SJSA1 (cell line): ENCODE results near the gene TLCD1. TPM values are rescaled to one million over a fixed set of nuclear protein-coding genes. Genes with fewer than 3 reads are reported as not detected.
"Not testable (repeated sequence)": the region's sequence is repeated elsewhere in the genome, so short reads cannot be mapped to it uniquely, and the experiment has no call there.

ENCODE experiments used
- DNase-seq, 2 experiments: peaks; one replicate each; pipeline ENCODE4 v3.0.0-alpha.2; 2015 to 2020; ENCODE audit warnings: low spot score in 2 of 2, low read depth in 1 of 2
- H3K27ac ChIP-seq: fragments of 250-450 bp; sonication (Bioruptor Pico); 2 replicates; pipeline ENCODE4 v1.5.1; 2020; ENCODE audit warnings: mild to moderate bottlenecking, moderate library complexity
- H3K27me3 ChIP-seq: fragments of 250-450 bp; sonication (Bioruptor Pico); replicated peaks from 2 replicates; pipeline ENCODE4 v1.5.1; 2020; ENCODE audit warnings: mild to moderate bottlenecking, moderate library complexity
- H3K36me3 ChIP-seq: fragments of 250-450 bp; sonication (Bioruptor Pico); 2 replicates; pipeline ENCODE4 v1.5.1; 2020; ENCODE audit warnings: mild to moderate bottlenecking
- H3K4me1 ChIP-seq: fragments of 250-450 bp; sonication (Bioruptor Pico); replicated peaks from 2 replicates; pipeline ENCODE4 v1.6.1; 2021; ENCODE audit warnings: mild to moderate bottlenecking
- H3K4me3 ChIP-seq: fragments of 250-450 bp; sonication (Bioruptor Pico); 2 replicates; pipeline ENCODE4 v1.5.1; 2020; ENCODE audit warnings: mild to moderate bottlenecking
- H3K9me3 ChIP-seq: fragments of 250-450 bp; sonication (Bioruptor Pico); replicated peaks from 2 replicates; pipeline ENCODE4 v1.5.1; 2020; ENCODE audit warnings: mild to moderate bottlenecking
- total RNA-seq: library from RNA; depleted of rRNA; stranded (reverse); fragments of >200 nt; shearing (Covaris generic); gene quantifications from 2 replicates; pipeline ENCODE4 v1.2.3, GENCODE V29; 2014

The TLCD1 gene
- total RNA-seq, 1 experiment from 2014 or later: 1.6 TPM

- Histone ChIP-seq H3K36me3 (peaks cover 39% of the 10 kb centered on the region), H3K9me3 (no peaks in the 10 kb centered on the region), H3K4me3 (peak overlapping the region; percentile 59), H3K27ac (no peak overlapping the region), H3K27me3 (no peaks in the 10 kb centered on the region), H3K4me1 (peaks cover 46% of the 10 kb centered on the region)
- peak; percentile 93 to 97 for DNase-seq
Measured at GRCh38 chr17:28726627-28727491, 826 bp upstream of the TLCD1 start.

DNA sequence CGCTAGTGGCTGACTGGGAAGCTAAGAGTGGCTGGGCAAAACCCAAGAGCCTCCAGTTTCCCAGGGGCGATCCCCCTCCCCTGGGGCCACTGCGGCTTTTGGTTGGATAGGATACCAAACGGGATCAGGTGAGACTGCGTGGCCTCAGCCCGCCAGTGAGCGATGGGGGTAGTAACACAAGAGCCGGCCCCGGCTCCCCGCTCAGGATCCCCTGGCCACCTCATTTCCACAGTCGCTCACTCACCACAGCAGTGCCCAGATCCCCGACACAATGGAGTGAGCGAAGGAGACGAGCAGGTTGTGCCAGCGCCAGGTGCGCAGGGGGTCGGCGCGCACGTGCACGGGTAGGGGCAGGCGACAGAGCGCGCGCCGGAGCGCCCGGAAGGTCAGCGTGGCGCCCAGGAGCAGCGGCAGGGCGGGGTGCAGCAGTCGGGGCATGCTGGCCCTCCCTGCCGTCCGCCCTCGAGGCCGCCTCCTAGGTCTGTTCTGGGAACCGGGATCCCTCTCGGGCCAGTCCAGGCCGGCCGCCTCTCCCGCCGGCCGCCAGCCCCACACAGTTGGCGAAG is 290 bp downstream of the TLCD1 start:
- no peaks in the 10 kb centered on the region for H3K27me3 ChIP-seq
- peak; percentile 85 to 88 for DNase-seq
- peaks cover 52% of the 10 kb centered on the region for H3K4me1 ChIP-seq
- peaks cover 50% of the 10 kb centered on the region for H3K36me3 ChIP-seq
- peak overlapping the region; percentile 24; the same call in 1 of the 2 replicates for H3K27ac ChIP-seq
- no peaks in the 10 kb centered on the region for H3K9me3 ChIP-seq
- peak overlapping the region; percentile 59 for H3K4me3 ChIP-seq

GRCh38 chr17:28725166-28725659 is 820 bp downstream of the TLCD1 start:
- Histone ChIP-seq H3K27ac (no peak overlapping the region), H3K9me3 (no peaks in the 10 kb centered on the region), H3K36me3 (peaks cover 55% of the 10 kb centered on the region), H3K4me3 (peak overlapping the region; percentile 59), H3K4me1 (peaks cover 52% of the 10 kb centered on the region), H3K27me3 (no peaks in the 10 kb centered on the region)
- peak in 1 of 2 experiments; percentile 46 for DNase-seq

DNA sequence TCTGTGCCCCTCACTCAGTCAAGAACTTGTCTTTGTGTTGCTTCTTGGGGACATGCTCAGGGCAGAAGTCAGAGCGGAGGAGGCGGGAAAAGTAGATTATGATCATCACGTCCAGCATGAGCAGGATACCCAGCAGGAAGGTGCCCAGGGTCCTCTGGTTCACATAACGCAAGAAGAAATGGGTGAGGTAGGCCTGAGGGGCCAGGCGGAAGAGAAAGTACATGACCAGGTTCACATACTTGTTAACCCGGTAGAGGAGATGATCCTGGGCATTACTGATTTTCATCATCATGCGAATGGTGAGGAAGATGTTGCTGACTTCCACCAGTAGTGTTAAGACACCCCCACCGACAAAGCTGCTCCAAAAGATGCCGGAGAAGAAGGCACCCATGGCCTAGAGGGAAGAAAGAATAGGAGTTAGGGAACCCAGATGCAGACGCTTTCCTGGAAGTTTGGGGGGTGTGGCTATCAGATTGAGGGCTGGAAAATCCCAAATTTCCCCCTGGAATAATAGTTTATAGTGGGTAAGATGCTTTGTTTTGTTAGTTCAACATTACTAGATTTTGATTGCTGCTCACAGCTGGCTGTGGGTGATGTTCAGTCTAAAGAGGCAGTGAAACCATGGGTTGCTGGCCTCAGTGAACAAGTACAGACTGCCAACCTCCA is 1.4 kb downstream of the TLCD1 start:
- peaks cover 52% of the 10 kb centered on the region for H3K4me1 ChIP-seq
- no peak overlapping the region for H3K27ac ChIP-seq
- H3K27me3 ChIP-seq: no peaks in the 10 kb centered on the region
- H3K9me3 ChIP-seq: no peaks in the 10 kb centered on the region
- peaks cover 59% of the 10 kb centered on the region for H3K36me3 ChIP-seq
- H3K4me3 ChIP-seq: no peak overlapping the region
- no peak for DNase-seq

DNA sequence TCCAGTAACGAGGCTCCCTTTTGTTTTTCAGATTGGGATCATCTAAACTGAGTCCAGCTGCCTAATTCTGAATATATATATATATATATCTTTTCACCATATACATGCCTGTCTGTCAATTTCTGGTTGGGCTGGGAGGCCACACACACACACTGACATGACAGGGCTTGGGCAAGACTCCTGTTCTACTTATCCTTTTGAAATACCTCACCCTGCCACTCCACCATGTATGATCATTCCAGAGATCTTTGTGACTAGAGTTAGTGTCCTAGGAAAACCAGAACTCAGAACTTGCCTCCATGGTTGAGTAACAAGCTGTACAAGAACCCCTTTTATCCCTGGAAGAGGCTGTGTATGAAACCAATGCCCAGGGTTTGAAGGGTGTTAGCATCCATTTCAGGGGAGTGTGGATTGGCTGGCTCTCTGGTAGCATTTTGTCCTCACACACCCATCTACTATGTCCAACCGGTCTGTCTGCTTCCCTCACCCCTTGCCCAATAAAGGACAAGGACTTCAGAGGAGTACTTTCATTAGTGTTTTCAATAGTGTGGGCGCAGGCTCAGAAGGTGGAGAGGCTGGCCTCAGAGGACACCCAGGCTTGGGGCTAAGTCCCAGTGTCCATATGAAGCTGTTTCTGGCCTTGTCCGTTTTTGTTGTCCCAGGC is 2.1 kb downstream of the TLCD1 start:
- not testable (repeated sequence) for H3K27ac ChIP-seq, DNase-seq, H3K27me3 ChIP-seq, H3K9me3 ChIP-seq, H3K4me3 ChIP-seq
- Histone ChIP-seq H3K36me3 (peaks cover 59% of the 10 kb centered on the region), H3K4me1 (peaks cover 53% of the 10 kb centered on the region)

GRCh38 chr17:28723159-28723835 is 2.7 kb downstream of the TLCD1 start:
- no peaks in the 10 kb centered on the region for H3K9me3 ChIP-seq
- peaks cover 57% of the 10 kb centered on the region for H3K4me1 ChIP-seq
- no peak overlapping the region for H3K27ac ChIP-seq
- no peaks in the 10 kb centered on the region for H3K27me3 ChIP-seq
- no peak for DNase-seq
- no peak overlapping the region for H3K4me3 ChIP-seq
- peaks cover 59% of the 10 kb centered on the region for H3K36me3 ChIP-seq

GRCh38 chr17:28722417-28723158 is 3.4 kb downstream of the TLCD1 start:
- Histone ChIP-seq H3K36me3 (peaks cover 59% of the 10 kb centered on the region), H3K4me3 (no peak overlapping the region), H3K27me3 (no peaks in the 10 kb centered on the region), H3K9me3 (no peaks in the 10 kb centered on the region), H3K27ac (no peak overlapping the region), H3K4me1 (peaks cover 50% of the 10 kb centered on the region)
- DNase-seq: no peak

- H3K36me3 ChIP-seq: peaks cover 75% of the 10 kb centered on the region
- DNase-seq, H3K27me3 ChIP-seq, H3K27ac ChIP-seq, H3K9me3 ChIP-seq: not testable (repeated sequence)
- peak overlapping the region; percentile 77 for H3K4me3 ChIP-seq
- peaks cover 42% of the 10 kb centered on the region for H3K4me1 ChIP-seq
Measured at GRCh38 chr17:28720997-28721329, 5.1 kb downstream of the TLCD1 start.

DNA sequence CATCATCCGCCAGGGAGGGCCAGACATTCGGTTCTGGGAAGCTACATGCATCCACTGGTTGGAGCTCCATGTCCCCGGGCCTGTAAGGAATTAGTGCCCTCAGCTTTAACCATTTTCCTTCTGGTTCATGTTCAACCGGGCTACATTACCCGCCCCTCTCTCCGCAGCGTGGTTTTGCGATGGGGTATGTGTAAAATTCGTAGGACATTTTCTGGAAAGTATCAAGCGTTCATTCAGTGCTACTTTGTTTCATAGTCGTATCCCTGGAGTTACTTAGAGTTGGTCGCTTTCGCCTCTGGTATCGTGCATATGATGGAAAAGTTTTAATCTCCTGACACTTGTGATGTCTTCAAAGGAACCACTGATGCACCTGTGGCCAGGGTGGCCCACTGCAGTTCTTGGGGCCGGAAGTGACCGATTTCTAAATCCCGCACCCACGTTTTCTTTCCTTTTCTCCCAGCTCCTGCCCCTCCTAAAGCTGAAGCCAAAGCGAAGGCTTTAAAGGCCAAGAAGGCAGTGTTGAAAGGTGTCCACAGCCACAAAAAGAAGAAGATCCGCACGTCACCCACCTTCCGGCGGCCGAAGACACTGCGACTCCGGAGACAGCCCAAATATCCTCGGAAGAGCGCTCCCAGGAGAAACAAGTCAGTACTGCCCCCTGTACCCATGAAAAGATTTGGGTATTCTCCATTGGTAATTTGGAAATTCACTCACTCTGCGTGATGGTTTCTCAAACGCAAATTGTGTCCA is 5.6 kb downstream of the TLCD1 start:
- Histone ChIP-seq H3K9me3 (no peaks in the 10 kb centered on the region), H3K4me3 (peak overlapping the region; percentile 77), H3K36me3 (peaks cover 76% of the 10 kb centered on the region), H3K27ac (peak overlapping the region; percentile 89), H3K4me1 (peaks cover 42% of the 10 kb centered on the region), H3K27me3 (no peaks in the 10 kb centered on the region)
- no peak for DNase-seq

GRCh38 chr17:28719021-28719433 is 7.0 kb downstream of the TLCD1 start:
- DNase-seq: peak in 1 of 2 experiments; percentile 85
- peaks cover 76% of the 10 kb centered on the region for H3K36me3 ChIP-seq

DNA sequence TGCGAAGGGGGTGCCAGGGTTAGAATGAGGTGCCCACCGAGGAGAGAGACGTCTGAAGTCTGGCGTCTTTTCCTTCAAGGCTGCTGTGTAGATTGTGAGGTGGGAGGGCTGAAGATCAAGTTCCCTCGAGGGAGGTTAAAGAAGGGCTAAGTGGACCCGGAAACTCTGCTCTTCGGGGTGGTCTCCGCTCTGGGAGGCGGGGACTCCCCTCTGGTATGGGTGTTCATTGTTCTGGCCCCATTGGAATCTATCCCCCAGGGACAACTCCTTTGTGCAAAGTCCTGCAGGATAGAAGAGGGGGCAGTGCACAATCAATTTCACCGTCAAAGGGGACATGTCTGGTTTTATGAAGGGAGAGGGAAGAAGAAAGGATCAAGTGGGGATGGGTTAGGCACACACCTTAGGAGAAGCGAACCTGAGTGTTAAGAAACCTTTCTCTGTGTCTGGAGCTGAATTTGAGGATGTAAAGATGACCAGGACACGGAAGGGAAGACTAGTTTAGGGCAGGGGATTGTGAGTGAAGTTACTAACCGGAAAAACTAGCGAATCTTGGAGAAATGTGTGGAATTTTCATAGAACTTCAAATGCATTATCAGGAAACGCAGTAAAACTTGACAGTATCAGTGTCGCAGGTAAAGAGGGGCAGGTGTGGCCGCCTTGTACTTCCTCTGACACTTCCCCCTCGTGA is 7.6 kb downstream of the TLCD1 start:
- Histone ChIP-seq H3K9me3 (no peaks in the 10 kb centered on the region), H3K27me3 (no peaks in the 10 kb centered on the region), H3K4me1 (peaks cover 37% of the 10 kb centered on the region), H3K36me3 (peaks cover 78% of the 10 kb centered on the region), H3K4me3 (peak overlapping the region; percentile 77), H3K27ac (peak overlapping the region; percentile 89)
- DNase-seq: peak; percentile 97 to 99

More at GRCh38 chr17:28719021-28719433, 7.0 kb downstream of the TLCD1 start:
- H3K4me1 ChIP-seq: peaks cover 37% of the 10 kb centered on the region
- H3K9me3 ChIP-seq: no peaks in the 10 kb centered on the region
- H3K27ac ChIP-seq: peak overlapping the region; percentile 89
- peak overlapping the region; percentile 77 for H3K4me3 ChIP-seq
- H3K27me3 ChIP-seq: no peaks in the 10 kb centered on the region
